HL-60/S4 (cell line): ENCODE results near the gene DHRS3.

Source experiments
- in situ Hi-C: fragments of 300-500 bp; cut with MboI; formaldehyde crosslinking; loops from 2 replicates; pipeline ENCODE4 v1.14.3; 2022; ENCODE audit warnings: low sequenced_read_pairs

DHRS3 gene

DNA sequence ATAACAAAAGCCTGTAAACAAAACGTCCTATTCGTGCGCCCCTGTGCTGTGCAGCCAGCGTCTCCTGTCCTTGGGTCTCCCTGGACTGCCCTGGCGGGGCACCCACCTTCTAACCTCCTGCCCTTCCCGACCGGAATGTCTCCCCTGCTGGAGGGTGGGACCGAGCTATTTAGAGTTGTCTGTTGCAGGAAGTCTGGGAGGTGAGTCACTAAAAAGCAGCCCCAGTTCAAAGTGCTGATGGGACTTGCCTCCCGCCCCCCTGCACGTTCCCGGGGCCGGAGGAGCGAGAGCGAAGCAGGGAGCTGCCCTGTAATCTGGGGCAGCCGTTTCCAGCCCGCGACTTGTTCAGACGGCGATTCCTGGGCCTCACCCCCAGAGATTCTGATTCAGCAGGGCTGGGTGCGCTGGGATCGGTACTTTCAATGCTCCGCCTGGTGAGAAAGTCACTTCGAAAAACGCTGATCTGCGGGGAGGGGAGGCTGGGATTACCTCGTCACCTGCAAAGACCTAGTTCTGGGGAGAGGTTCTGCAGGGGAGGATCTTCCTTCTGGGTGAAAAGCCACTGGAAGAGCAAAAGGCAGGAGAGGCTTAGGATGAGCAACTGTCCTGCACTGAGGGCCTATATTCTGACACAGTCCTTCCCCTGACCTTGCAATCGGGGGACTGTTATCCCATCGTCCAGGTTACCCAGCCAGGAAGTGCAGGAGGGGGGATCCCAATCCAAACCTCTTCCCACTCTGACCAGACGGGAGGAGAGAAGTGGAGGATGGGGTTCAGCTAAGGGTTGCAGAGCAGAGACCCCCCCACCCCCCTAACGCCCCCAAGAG lies 1.2 kb upstream of the DHRS3 start:
- in situ Hi-C loops, result loop anchor here (10.0 kb wide), 1 partner anchor 404 kb away; no protein-coding TSS in a partner anchor

DNA sequence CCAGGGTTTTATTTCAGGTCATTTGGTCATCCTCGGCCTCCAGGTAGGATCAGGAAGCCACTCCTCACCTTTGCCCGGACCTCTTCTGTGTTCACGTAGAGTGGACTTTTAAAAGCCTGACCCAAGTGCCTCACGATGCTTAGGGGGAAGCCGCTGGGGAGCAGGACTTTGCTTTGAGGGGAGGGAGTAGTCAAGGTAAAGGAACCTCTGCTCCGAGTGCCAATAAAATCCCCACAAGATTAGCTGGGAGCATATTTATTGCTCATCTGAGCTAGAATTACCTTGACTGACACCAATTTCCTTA lies 603 bp upstream of the DHRS3 start:
- in situ Hi-C loops, result loop anchor here (10.0 kb wide), 1 partner anchor 404 kb away; no protein-coding TSS in a partner anchor

- in situ Hi-C loops, result loop anchor here (10.0 kb wide), 1 partner anchor 403 kb away; no protein-coding TSS in a partner anchor
Measured at GRCh38 chr1:12617511-12617900, 504 bp downstream of the DHRS3 start.

DNA sequence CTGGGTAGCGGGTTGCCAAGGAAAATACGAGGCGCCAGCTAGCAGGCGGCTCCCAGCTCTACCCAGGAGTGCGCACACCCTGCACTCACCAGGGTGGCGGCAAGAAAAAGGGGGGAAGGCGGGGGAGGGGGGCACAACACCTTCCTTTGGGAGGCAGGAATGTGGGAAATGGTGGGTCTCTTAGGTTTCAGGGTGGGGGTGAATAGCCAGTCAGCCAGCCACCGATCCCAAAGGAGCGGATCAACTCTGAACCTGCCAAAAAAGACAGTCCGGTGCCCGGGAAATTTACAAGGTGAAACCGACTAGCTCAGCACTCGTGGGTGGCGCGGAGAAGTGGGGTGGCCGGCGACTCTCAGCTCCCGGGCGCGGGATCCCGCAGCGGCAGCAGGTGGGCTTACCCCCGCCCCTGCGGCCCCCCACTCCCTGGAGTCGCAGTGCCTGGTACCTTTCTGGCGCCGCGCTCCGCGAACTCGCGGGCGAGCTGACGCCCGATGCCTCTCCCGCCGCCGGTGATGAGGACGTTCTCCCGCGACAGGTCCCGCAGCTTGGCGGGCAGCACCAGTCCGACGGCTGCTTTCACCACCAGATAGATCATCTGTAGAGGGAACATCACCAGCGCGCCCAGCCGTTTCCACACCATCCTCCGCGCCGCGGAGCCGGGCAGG lies 1.2 kb downstream of the DHRS3 start:
- in situ Hi-C loops, result loop anchor here (10.0 kb wide), 1 partner anchor 402 kb away; no protein-coding TSS in a partner anchor

DNA sequence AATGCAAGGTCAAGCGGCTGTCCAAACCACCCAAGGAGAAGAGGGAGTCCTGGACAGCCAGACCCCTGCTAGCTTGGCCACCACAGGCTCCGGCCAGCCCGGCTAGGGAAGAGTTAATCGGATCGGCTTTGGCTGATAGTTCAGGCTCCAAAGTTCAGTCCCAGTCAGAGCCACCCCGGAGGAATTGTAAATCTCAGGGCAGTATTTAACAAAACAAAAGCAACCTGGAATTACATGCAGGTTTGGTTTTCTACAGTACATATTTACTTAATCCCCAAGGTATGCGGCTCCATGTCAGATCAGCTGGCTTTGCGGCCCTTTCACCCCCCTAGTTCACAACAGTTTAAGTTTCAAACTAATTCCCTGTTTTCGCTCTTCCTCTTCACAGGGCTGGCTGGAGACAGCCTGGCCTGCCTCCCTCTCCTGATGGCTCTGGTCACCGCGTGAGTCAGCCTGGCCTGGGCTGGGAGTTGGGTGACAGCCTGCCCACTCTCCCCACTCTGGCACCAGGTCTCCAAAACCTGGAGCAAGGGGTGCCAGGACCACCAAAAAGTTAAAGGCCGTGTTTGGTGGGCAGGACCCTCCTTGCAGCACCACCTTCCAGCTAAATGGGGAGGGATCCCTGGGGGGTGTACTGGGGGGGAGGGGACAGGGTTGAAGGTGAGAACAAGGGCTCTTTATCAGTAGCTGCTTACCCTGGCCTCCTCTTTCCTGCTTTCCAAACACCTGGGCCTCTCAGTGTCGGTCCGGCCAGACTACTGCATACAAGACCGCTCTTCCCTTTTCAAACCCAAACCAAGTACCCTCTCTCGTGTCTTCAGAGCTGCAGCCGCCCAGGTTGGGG lies 1.9 kb downstream of the DHRS3 start:
- in situ Hi-C loops, result loop anchor here (10.0 kb wide), 1 partner anchor 401 kb away; no protein-coding TSS in a partner anchor

GRCh38 chr1:12615159-12615864 lies 2.7 kb downstream of the DHRS3 start:
- in situ Hi-C loops, result loop anchor here (10.0 kb wide), 1 partner anchor 401 kb away; no protein-coding TSS in a partner anchor

DNA sequence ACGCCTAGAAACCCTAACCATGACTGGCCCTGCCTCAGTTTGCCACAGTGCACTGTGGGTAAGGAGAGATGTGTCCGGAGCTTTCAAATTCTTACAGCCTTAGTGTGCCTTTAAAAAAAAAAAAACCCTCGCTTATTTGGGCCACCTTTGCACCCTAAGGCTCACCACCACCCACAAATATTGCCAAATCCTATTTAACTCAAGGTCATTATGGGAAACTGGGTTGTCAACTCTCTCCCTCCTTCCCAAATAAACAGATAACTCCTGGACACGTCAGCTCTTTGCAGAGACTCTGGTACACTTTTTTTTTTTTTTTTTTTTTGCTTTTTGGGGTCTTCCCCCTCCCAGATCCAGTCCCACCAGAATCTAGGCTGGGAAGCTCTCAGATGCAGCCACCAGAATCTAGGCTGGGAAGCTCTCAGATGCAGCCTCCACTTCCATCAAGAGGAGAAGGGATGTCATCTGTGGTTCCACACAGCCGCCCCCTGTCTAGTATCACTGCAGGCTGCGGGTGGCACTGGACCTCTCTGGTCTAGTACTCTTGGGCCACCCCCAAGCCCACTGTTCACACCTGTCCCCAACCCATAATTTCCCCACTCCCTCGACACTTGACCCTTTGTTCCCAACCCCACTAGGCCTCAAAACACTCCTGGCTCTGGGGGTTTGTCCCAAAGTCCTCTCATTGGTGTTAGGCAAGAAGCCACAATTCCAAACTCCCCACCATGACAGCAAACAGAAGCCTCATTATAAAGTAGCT lies 3.4 kb downstream of the DHRS3 start:
- in situ Hi-C loops, result loop anchor here (10.0 kb wide), 1 partner anchor 400 kb away; no protein-coding TSS in a partner anchor

DNA sequence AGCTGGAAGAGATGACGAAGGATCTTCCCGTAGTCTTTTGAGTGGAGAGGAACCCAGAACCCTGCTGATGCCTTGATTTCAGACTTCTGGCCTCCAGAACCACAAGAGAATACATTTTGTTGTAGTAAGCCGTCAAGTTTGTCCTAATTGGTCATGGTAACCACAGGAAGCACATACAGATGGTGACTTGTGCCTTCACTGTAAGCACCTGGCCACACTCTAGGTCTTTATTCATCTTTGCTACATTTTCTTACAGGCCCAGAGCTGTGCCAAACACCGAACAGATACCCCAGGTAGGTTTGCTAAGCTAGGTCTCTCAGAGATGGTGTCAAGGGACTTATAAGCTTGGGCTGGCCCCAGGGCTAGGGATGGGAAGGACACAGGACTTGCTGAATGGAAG lies 4.8 kb downstream of the DHRS3 start:
- in situ Hi-C loops, result loop anchor here (10.0 kb wide), 1 partner anchor 398 kb away; no protein-coding TSS in a partner anchor

- in situ Hi-C loops, result loop anchor here (10.0 kb wide), 1 partner anchor 396 kb away; no protein-coding TSS in a partner anchor
Measured at GRCh38 chr1:12610941-12611340, 7.1 kb downstream of the DHRS3 start.

- in situ Hi-C loops, result loop anchor here (10.0 kb wide), 1 partner anchor 396 kb away; no protein-coding TSS in a partner anchor
Measured at GRCh38 chr1:12610305-12610935, 7.6 kb downstream of the DHRS3 start.

DNA sequence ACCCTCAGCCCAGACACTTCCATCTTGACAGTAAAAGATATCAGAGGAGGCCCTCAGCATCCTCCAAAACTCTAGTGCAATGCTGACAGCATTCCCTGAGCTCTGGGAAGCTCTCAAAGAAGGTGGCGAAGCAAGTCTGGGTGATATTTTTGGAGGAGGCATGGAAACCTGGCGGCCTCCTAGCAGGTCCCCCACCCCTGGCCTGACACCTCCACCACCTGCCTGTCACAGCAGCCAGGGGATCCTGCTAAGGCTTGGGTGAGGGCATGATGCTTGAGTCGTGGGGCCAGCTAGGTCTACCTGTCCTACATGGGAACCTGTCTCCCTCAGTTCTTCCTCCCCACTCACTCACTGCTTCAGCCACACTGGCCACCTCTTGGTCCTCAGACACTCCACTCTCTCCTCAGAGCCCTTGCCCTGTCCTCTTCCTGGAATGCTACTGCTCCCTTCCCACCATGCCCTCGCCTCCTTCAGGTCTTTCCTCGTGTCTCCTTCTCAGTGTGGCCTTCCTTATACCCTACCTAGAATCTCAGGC lies 8.5 kb downstream of the DHRS3 start:
- in situ Hi-C loops, result loop anchor here (10.0 kb wide), 1 partner anchor 395 kb away; no protein-coding TSS in a partner anchor

GRCh38 chr1:12608311-12608957 lies 9.6 kb downstream of the DHRS3 start:
- in situ Hi-C loops, result no loop called here

DNA sequence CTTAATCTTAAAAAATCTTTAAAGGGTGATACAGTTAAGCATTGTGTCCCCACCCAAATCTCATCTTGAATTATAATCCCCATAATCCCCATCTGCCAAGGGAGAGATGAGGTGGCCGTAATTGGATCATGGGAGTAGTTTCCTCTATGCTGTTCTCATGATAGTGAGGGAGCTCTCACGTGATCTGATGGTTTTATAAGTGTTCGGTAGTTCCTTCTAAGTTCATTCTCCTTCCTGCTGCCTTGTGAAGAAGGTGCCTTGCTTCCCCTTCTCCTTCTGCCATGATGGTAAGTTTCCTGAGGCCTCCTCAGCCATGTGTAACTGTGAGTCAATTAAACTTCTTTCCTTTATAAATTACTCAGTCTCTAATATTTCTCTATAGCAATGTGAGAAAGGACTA lies 10.7 kb downstream of the DHRS3 start:
- in situ Hi-C loops, result no loop called here

- in situ Hi-C loops, result no loop called here
Measured at GRCh38 chr1:12604986-12605385, 13.0 kb downstream of the DHRS3 start.

DNA sequence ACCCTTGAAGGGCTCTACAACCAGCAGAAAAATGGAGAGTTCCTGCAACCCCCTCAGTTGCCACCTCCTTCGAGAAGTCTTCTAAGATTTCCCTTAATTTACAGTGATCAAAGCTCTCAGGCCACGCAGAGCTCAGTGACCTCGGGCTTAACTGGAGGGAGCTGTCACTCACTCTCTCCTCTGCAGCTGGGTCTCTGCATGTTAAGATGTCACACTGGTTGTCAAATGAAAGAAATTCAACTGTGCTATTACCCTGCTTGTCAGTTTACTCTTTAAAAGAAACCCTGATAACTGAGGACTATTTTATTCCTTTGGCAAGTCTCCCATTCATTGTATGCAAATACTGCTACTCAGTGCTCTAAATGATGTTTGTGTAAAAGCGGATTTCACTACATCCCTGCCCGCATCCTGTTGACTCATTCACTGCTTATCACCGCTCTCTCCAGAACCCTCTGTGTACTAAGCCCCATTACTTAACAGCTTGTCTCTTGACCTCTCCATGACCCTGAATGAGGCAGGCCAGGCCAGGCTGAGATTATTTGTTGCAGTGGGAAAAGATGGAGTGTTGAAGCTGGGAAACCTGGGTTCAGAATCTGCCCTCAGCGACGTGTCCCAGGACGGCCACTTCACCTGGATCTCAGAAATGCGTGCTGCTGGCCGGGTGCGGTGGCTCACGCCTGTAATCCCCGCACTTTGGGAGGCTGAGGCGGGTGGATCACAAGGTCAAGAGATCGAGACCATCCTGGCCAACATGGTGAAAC lies 13.7 kb downstream of the DHRS3 start:
- in situ Hi-C loops, result no loop called here

GRCh38 chr1:12603224-12603623 lies 14.8 kb downstream of the DHRS3 start:
- in situ Hi-C loops, result no loop called here

DNA sequence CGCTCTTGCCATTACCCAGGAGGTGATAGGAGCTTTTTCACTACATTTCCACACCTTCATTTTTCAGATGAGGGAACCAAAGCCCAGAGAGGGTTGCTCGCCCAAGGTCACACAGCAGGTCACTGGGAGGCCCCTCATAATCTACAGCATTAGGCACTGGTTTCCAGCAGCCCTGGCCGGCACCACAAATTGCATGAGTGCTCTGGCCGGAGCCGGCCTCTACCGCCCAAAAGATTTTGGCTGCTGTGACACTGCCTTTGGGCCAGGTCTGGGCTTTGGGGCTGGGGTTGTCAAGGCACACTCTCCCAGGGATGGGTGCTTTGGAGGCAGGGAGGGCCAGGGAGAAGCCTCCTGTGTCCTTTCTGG lies 15.4 kb downstream of the DHRS3 start:
- in situ Hi-C loops, result no loop called here
